IMR-90 (cell line): ENCODE data around the gene SMAD7.

Experiments used
- CTCF ChIP-seq: conservative IDR thresholded peaks from 2 replicates; pipeline ENCODE4 v1.5.1; 2012; ENCODE audit warnings: mild to moderate bottlenecking, low read depth, low read length, improper control_type of control experiment
- MAZ ChIP-seq: IDR thresholded peaks from 2 replicates; pipeline ENCODE4 v1.6.1; 2012; ENCODE audit warnings: low read depth, mild to moderate bottlenecking, low read length, improper control_type of control experiment, moderate library complexity, borderline replicate concordance
- POLR2A ChIP-seq: IDR thresholded peaks from 2 replicates; pipeline ENCODE4 v1.6.1; 2012; ENCODE audit warnings: mild to moderate bottlenecking, low read depth, low read length
- RAD21 ChIP-seq: IDR thresholded peaks from 2 replicates; pipeline ENCODE4 v1.6.1; 2012; ENCODE audit warnings: low read length, improper control_type of control experiment

DNA sequence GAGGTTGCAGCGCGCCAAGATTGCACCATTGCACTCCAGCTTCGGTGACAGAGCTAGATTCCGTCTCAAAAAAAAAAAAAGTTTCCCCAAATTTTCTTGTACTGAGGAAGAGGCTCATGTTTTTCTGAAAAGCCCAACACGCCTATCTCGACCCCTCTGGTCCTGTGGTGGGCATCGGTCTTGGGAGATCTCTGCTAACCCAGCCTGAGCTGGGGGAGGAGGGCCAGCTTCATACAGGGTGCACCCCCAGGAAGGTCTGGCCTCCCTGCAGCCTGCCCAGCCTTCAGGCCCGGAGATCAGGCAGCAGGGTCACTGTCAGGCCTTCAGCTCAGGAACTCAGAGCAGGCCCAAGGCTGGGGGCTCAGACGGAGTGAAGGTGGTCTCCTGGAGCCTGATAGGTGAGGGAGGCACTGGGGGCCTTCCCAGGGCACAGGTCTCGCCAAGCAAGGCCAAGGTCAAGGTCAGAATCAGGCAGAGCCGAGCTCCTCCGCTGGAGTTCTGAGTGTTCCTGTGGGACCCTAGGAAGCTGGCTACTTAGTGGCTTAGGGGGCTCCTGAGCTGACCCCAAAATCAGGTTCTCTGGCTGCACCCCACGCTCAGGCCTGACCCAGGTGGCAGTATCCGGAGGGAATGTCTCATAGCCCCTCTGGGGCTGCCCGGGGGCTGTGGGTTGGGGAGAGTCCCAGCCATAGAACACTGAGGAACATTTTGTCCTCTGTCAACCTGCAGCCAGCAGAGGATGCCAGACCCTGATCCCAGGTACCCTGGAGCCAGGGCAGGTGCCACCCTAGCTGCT, 37.9 kb upstream of the SMAD7 start:
- TF ChIP-seq CTCF (no peak), POLR2A (no peak), MAZ (no peak), RAD21 (no peak)
